Endothelial cell of umbilical vein (primary cell): Measurements from ENCODE around the gene CATSPER4.
"Not testable (repeated sequence)": the region's sequence is repeated elsewhere in the genome, so short reads cannot be mapped to it uniquely, and the experiment has no call there.

Experiments
- EZH2 ChIP-seq: IDR thresholded peaks from 2 replicates; pipeline ENCODE4 v1.6.1; 2012; ENCODE audit warnings: borderline replicate concordance, low read depth, mild to moderate bottlenecking, moderate library complexity, low read length, inconsistent platforms; ENCODE audit not compliant: severe bottlenecking
- FOS ChIP-seq: IDR thresholded peaks from 2 replicates; pipeline ENCODE4 v1.6.1; 2011; ENCODE audit warnings: mild to moderate bottlenecking, low read length, moderate library complexity, borderline replicate concordance; ENCODE audit not compliant: insufficient read depth
- MYC ChIP-seq: IDR thresholded peaks from one replicate; pipeline ENCODE4 v1.6.1; 2011; ENCODE audit warnings: mild to moderate bottlenecking, low read depth, low read length
- POLR2A ChIP-seq: IDR thresholded peaks from 2 replicates; pipeline ENCODE4 v1.6.1; 2012; ENCODE audit warnings: low read depth, mild to moderate bottlenecking, control low read depth, low read length
- POLR2AphosphoS5 ChIP-seq: IDR thresholded peaks from 2 replicates; pipeline ENCODE4 v1.6.1; 2012; ENCODE audit warnings: low read depth, mild to moderate bottlenecking, control low read depth, low read length, moderate library complexity; ENCODE audit not compliant: insufficient read depth
- TF ChIP-seq, protein P1 (sequence below), 2 donors: IDR thresholded peaks; 1 replicate in 1 of 2; 2 replicates in 1 of 2; pipeline ENCODE4 v1.5.1; 2011; ENCODE audit warnings: low read length in 2 of 2, mild to moderate bottlenecking in 2 of 2, moderate library complexity in 2 of 2, control low read depth in 1 of 2, inconsistent platforms in 1 of 2, low read depth in 1 of 2; ENCODE audit not compliant: insufficient read depth in 1 of 2; ENCODE audit errors: extremely low read depth in 1 of 2
- TF ChIP-seq, protein P2 (sequence below): IDR thresholded peaks from 2 replicates; pipeline ENCODE4 v1.6.1; 2011; ENCODE audit not compliant: insufficient read depth, insufficient read length

DNA sequence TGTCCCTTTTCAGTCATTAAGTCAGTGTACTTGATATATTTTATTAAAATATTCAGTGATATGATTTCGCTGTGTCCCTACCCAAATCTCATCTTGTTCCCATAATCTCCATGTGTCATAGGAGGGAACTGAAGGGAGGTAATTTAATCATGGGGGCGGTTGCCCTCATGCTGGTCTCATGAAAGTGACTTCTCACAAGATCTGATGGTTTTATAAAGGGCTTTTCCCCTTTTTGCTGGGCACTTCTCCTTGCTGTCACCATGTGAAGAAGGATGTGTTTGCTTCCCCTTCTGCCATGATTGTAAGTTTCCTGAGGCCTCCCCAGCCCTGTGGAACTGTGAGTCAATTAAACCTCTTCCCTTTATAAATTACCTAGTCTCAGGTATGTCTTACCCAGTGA, 40.3 kb downstream of the CATSPER4 start:
- TF ChIP-seq, protein P1, sequence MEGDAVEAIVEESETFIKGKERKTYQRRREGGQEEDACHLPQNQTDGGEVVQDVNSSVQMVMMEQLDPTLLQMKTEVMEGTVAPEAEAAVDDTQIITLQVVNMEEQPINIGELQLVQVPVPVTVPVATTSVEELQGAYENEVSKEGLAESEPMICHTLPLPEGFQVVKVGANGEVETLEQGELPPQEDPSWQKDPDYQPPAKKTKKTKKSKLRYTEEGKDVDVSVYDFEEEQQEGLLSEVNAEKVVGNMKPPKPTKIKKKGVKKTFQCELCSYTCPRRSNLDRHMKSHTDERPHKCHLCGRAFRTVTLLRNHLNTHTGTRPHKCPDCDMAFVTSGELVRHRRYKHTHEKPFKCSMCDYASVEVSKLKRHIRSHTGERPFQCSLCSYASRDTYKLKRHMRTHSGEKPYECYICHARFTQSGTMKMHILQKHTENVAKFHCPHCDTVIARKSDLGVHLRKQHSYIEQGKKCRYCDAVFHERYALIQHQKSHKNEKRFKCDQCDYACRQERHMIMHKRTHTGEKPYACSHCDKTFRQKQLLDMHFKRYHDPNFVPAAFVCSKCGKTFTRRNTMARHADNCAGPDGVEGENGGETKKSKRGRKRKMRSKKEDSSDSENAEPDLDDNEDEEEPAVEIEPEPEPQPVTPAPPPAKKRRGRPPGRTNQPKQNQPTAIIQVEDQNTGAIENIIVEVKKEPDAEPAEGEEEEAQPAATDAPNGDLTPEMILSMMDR (IDR thresholded peaks at IDR 0.05; ENCODE audit: extremely low read depth in 1 of 2, insufficient read depth in 1 of 2, low read depth in 1 of 2, low read length in 2 of 2): not testable (repeated sequence)
- TF ChIP-seq, protein P2, sequence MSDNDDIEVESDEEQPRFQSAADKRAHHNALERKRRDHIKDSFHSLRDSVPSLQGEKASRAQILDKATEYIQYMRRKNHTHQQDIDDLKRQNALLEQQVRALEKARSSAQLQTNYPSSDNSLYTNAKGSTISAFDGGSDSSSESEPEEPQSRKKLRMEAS: not testable (repeated sequence)
- not testable (repeated sequence) for TF ChIP-seq POLR2A, MYC, POLR2AphosphoS5, FOS, EZH2
